Liver (tissue), 9 donors: ENCODE measurements around the gene LOXHD1. TPM values are rescaled to one million over a fixed set of nuclear protein-coding genes. Genes with fewer than 3 reads are reported as not detected.

Experiments
- DNase-seq: peaks from one replicate; pipeline ENCODE4 v3.0.0-alpha.2; 2017; ENCODE audit warnings: low spot score
- H3K27ac ChIP-seq, 2 donors: one replicate each; pipeline ENCODE4 v1.7.0; 2013; ENCODE audit warnings: inconsistent platforms in 2 of 2, low read length in 2 of 2, control low read depth in 1 of 2, low read depth in 1 of 2, mild to moderate bottlenecking in 1 of 2
- H3K27me3 ChIP-seq, 4 donors: one replicate each; pipeline versions ENCODE4 v1.6.1 to v1.7.0; 2013; ENCODE audit warnings: low read length in 3 of 4, inconsistent platforms in 1 of 4, mild to moderate bottlenecking in 1 of 4, moderate library complexity in 1 of 4; ENCODE audit not compliant: control insufficient read depth in 4 of 4, insufficient read depth in 4 of 4
- H3K36me3 ChIP-seq, 4 donors: one replicate each; pipeline versions ENCODE4 v1.6.1 to v1.7.0; 2013; ENCODE audit warnings: low read length in 3 of 4, mild to moderate bottlenecking in 3 of 4, low read depth in 1 of 4, moderate library complexity in 1 of 4; ENCODE audit not compliant: control insufficient read depth in 4 of 4, insufficient read depth in 3 of 4
- H3K4me1 ChIP-seq, 4 donors: one replicate each; pipeline versions ENCODE4 v1.6.1 to v1.7.0; 2013; ENCODE audit warnings: low read length in 3 of 4, mild to moderate bottlenecking in 3 of 4, moderate library complexity in 1 of 4; ENCODE audit not compliant: control insufficient read depth in 4 of 4, insufficient read depth in 4 of 4
- H3K4me3 ChIP-seq, 3 donors: one replicate each; pipeline versions ENCODE4 v1.6.1 to v1.7.0; 2013; ENCODE audit warnings: low read length in 3 of 3, control low read depth in 1 of 3, low read depth in 1 of 3, mild to moderate bottlenecking in 1 of 3
- H3K9ac ChIP-seq, 2 donors: one replicate each; pipeline ENCODE4 v1.7.0; 2013; ENCODE audit warnings: low read length in 2 of 2, mild to moderate bottlenecking in 2 of 2, moderate library complexity in 2 of 2, control low read depth in 1 of 2, low read depth in 1 of 2
- H3K9me3 ChIP-seq, 4 donors: one replicate each; pipeline versions ENCODE4 v1.6.1 to v1.7.0; 2013; ENCODE audit warnings: low read length in 3 of 4; ENCODE audit not compliant: control insufficient read depth in 4 of 4
- ATF3 ChIP-seq: IDR thresholded peaks from 2 replicates; pipeline ENCODE4 v1.6.1; 2016; ENCODE audit warnings: antibody characterized with exemption
- CTCF ChIP-seq: fragments of 150-350 bp; IDR thresholded peaks from 2 replicates; pipeline ENCODE4 v1.5.1; 2017; ENCODE audit warnings: improper control_type of control experiment, low read depth, low read length; ENCODE audit not compliant: missing input control
- EGR1 ChIP-seq, 2 donors: IDR thresholded peaks; 2 replicates each; pipeline ENCODE4 v1.6.1; 2016 to 2018; ENCODE audit warnings: antibody characterized with exemption in 2 of 2, low read depth in 2 of 2
- FOXA1 ChIP-seq: IDR thresholded peaks from 2 replicates; pipeline ENCODE4 v1.6.1; 2016; ENCODE audit warnings: antibody characterized with exemption
- FOXA2 ChIP-seq: IDR thresholded peaks from 2 replicates; pipeline ENCODE4 v1.6.1; 2016; ENCODE audit warnings: antibody characterized with exemption
- GABPA ChIP-seq, 2 donors: IDR thresholded peaks in 1 of 2; conservative IDR thresholded peaks in 1 of 2; 2 replicates each; pipeline ENCODE4 v1.6.1; 2016; ENCODE audit warnings: antibody characterized with exemption in 2 of 2, mild to moderate bottlenecking in 1 of 2, moderate library complexity in 1 of 2
- HNF4A ChIP-seq, 2 donors: conservative IDR thresholded peaks; 2 replicates each; pipeline ENCODE4 v1.6.1; 2016; ENCODE audit warnings: antibody characterized with exemption in 2 of 2, mild to moderate bottlenecking in 2 of 2
- HNF4G ChIP-seq: IDR thresholded peaks from 2 replicates; pipeline ENCODE4 v1.6.1; 2016; ENCODE audit warnings: antibody characterized with exemption
- JUND ChIP-seq, 2 donors: IDR thresholded peaks; 2 replicates each; pipeline ENCODE4 v1.6.1; 2016; ENCODE audit warnings: antibody characterized with exemption in 2 of 2
- MAX ChIP-seq: IDR thresholded peaks from 2 replicates; pipeline ENCODE4 v1.6.1; 2016; ENCODE audit warnings: antibody characterized with exemption
- NR2F2 ChIP-seq: IDR thresholded peaks from 2 replicates; pipeline ENCODE4 v1.6.1; 2016; ENCODE audit warnings: antibody characterized with exemption
- RAD21 ChIP-seq, 2 donors: IDR thresholded peaks; 2 replicates each; pipeline ENCODE4 v1.6.1; 2016; ENCODE audit warnings: antibody characterized with exemption in 2 of 2, mild to moderate bottlenecking in 2 of 2
- REST ChIP-seq: IDR thresholded peaks from 2 replicates; pipeline ENCODE4 v1.6.1; 2016; ENCODE audit warnings: antibody characterized with exemption, mild to moderate bottlenecking
- RXRA ChIP-seq, 2 donors: IDR thresholded peaks; 2 replicates each; pipeline ENCODE4 v1.6.1; 2017 to 2018; ENCODE audit warnings: antibody characterized with exemption in 2 of 2, mild to moderate bottlenecking in 1 of 2
- SP1 ChIP-seq: IDR thresholded peaks from 2 replicates; pipeline ENCODE4 v1.6.1; 2018; ENCODE audit warnings: antibody characterized with exemption, mild to moderate bottlenecking
- TAF1 ChIP-seq: conservative IDR thresholded peaks from 2 replicates; pipeline ENCODE4 v1.6.1; 2016; ENCODE audit warnings: antibody characterized with exemption, mild to moderate bottlenecking
- YY1 ChIP-seq: IDR thresholded peaks from 2 replicates; pipeline ENCODE4 v1.6.1; 2016; ENCODE audit warnings: antibody characterized with exemption, mild to moderate bottlenecking
- ZBTB33 ChIP-seq: IDR thresholded peaks from 2 replicates; pipeline ENCODE4 v1.6.1; 2016; ENCODE audit warnings: antibody characterized with exemption
- WGBS: extraction: QIAGEN DNeasy Blood & Tissue Kit; methylation state at CpG from one replicate; pipeline ENCODE4 v1.1.7; 2013; 5-methylcytosine and 5-hydroxymethylcytosine counted together
- polyA plus RNA-seq, 2 donors: library from polyadenylated mRNA; stranded (reverse) in 1 of 2; unstranded in 1 of 2; fragments of 200-250 nt in 1 of 2; fragments of >200 nt in 1 of 2; fragmentation: Nextera tagmentation in 1 of 2; extraction: Ambion mirVana in 1 of 2; gene quantifications; one replicate each; pipeline versions ENCODE4 v1.2.1 to v1.2.3, GENCODE V29; 2013 to 2015
- total RNA-seq, 2 donors: library from RNA; depleted of rRNA; stranded (reverse); fragments of >200 nt; gene quantifications; one replicate each; pipeline ENCODE4 v1.2.3, GENCODE V29; 2014
- donor health status: healthy.
- donor health status: healthy.
- donor health status: healthy.
- donor health status: healthy.
- donor health status: healthy.

LOXHD1 gene
- total and polyA plus RNA-seq, 4 donors: 0.09 to 0.25 TPM; not detected in 2

- Histone ChIP-seq H3K9ac (no peak overlapping the region), H3K4me3 (no peak overlapping the region), H3K36me3 (no peaks in the 10 kb centered on the region), H3K9me3 (no peaks in the 10 kb centered on the region), H3K27me3 (no peaks in the 10 kb centered on the region), H3K4me1 (no peaks in the 10 kb centered on the region), H3K27ac (no peak overlapping the region)
- no peak for TF ChIP-seq FOXA1
- peak; percentile 24 for DNase-seq
- 93% methylated on average over 2 of the region's 2 CpGs for WGBS
Measured at GRCh38 chr18:46574743-46575115, 82.3 kb downstream of the LOXHD1 start.

- Histone ChIP-seq H3K9me3 (no peaks in the 10 kb centered on the region), H3K27ac (no peak overlapping the region), H3K27me3 (no peaks in the 10 kb centered on the region), H3K4me3 (no peak overlapping the region), H3K9ac (no peak overlapping the region), H3K4me1 (no peaks in the 10 kb centered on the region), H3K36me3 (no peaks in the 10 kb centered on the region)
- no peak for DNase-seq
- TF ChIP-seq REST (no peak), ZBTB33 (no peak)
- WGBS: 92% methylated on average over 4 of the region's 4 CpGs
Measured at GRCh38 chr18:46574000-46574742, 82.8 kb downstream of the LOXHD1 start.

- H3K36me3 ChIP-seq: no peaks in the 10 kb centered on the region
- H3K9me3 ChIP-seq: no peaks in the 10 kb centered on the region
- no peaks in the 10 kb centered on the region for H3K27me3 ChIP-seq
- H3K4me1 ChIP-seq: no peaks in the 10 kb centered on the region
- no peak overlapping the region for H3K27ac ChIP-seq
- H3K9ac ChIP-seq: no peak overlapping the region
- H3K4me3 ChIP-seq: no peak overlapping the region
- no peak for DNase-seq
- 92% methylated on average over 7 of the region's 7 CpGs for WGBS
- TF ChIP-seq SP1: no peak
- no peak for TF ChIP-seq NR2F2
- TF ChIP-seq YY1: no peak
- no peak for TF ChIP-seq EGR1 (IDR thresholded peaks at IDR 0.05; ENCODE audit: low read depth in 2 of 2)
- TF ChIP-seq FOXA1: no peak
- TF ChIP-seq ATF3: no peak
- TF ChIP-seq JUND (IDR thresholded peaks at IDR 0.05): no peak
- TF ChIP-seq MAX: no peak
- TF ChIP-seq ZBTB33: no peak
- no peak for TF ChIP-seq RXRA (IDR thresholded peaks at IDR 0.05)
- no peak for TF ChIP-seq FOXA2
- no peak for TF ChIP-seq TAF1
- no peak for TF ChIP-seq HNF4G
- no peak for TF ChIP-seq RAD21 (IDR thresholded peaks at IDR 0.05)
- TF ChIP-seq HNF4A (conservative IDR thresholded peaks at IDR 0.05): no peak
- no peak for TF ChIP-seq CTCF
- TF ChIP-seq GABPA (IDR thresholded peaks at IDR 0.05 in 1 of 2, conservative IDR thresholded peaks at IDR 0.05 in 1 of 2): no peak
Measured at GRCh38 chr18:46573156-46573555, 83.9 kb downstream of the LOXHD1 start.
